GM12872 (cell line): ENCODE results near the gene LPO.
A peak's percentile ranks its signal among the peaks of the same experiment; 100 is the strongest.

ENCODE experiments used
- TF ChIP-seq, protein P1 (sequence below): IDR thresholded peaks from 3 replicates; pipeline ENCODE4 v1.5.1; 2011; ENCODE audit warnings: low read depth, mild to moderate bottlenecking, low read length, moderate library complexity; ENCODE audit not compliant: insufficient read depth

Gene LPO

DNA sequence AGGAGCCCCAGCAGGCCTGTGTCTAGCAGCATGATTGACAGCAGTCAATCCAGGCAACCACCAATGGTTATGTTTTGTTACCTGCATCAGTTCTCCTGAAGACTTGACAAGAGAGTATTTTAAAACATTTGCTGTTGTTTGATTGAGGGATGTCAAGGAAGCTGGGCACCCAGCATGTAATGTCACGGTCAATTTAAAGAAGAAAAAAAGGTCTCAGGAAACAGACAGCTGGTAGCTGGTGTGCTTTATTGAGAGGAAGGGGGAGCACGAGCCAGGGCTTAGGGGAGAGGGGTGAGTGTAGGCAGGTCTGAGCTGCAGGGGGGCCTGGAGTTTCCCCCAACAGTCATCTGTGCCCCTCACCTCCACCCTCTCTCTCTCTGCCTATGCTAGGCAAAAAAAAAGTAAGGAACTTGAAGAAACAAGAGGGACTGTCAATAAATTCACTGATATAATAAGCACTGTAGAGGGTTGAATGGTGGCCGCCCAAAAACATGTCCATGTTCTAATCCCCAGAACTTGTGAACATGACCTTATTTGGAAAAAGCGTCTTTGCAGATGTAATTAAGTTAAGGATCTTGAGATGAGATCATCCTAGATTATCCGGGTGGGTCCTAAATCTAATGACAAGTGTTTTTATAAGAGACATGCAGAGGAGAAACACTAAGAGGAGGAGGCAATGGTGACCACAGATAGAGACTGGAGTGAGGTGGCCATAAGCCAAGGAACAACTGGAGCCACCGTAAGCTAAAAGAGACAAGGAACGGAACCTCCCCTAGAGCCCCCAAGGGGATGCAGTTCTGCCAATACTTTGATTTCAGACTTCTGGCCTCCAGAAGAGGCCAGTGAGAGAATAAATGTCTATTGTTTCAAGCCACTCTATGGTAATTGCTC is 75.7 kb downstream of the LPO start:
- TF ChIP-seq, protein P1, sequence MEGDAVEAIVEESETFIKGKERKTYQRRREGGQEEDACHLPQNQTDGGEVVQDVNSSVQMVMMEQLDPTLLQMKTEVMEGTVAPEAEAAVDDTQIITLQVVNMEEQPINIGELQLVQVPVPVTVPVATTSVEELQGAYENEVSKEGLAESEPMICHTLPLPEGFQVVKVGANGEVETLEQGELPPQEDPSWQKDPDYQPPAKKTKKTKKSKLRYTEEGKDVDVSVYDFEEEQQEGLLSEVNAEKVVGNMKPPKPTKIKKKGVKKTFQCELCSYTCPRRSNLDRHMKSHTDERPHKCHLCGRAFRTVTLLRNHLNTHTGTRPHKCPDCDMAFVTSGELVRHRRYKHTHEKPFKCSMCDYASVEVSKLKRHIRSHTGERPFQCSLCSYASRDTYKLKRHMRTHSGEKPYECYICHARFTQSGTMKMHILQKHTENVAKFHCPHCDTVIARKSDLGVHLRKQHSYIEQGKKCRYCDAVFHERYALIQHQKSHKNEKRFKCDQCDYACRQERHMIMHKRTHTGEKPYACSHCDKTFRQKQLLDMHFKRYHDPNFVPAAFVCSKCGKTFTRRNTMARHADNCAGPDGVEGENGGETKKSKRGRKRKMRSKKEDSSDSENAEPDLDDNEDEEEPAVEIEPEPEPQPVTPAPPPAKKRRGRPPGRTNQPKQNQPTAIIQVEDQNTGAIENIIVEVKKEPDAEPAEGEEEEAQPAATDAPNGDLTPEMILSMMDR, result no peak

DNA sequence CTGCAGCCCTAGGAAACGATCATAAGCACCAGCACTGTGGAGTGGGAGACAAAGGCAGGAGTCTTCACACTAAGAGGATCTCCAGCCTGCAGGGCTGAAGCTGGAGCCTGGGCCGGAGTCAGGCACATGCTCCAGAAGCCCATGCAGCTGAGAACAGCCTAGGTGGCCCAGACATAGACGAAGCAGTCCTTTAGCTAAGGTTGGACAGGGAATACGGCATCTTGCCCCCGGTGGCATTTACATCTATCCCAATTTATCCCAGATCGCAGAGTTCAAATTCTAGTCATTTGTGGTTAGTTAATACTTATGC is 76.3 kb downstream of the LPO start:
- TF ChIP-seq, protein P1, result no peak

DNA sequence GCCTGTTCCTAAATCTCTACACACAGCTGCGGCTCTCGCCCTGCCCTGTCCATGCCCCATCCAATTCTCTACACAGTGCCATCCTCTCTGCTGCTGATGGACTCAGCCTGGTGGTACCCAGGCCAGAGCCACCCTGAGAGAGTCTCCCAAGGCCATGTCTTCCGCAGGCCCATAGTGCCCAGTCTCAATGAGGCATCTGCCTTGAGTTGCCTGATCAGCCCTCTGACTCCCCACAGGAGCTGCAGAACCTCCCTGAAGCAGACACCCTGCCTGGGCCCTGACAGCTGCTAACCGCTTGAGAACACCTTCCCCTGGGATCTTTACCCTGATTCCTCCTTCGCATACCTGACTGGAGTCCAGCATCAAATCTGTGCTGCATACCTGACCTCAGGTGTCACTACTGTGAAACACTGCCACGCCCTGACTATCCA is 76.9 kb downstream of the LPO start:
- TF ChIP-seq, protein P1, result no peak

DNA sequence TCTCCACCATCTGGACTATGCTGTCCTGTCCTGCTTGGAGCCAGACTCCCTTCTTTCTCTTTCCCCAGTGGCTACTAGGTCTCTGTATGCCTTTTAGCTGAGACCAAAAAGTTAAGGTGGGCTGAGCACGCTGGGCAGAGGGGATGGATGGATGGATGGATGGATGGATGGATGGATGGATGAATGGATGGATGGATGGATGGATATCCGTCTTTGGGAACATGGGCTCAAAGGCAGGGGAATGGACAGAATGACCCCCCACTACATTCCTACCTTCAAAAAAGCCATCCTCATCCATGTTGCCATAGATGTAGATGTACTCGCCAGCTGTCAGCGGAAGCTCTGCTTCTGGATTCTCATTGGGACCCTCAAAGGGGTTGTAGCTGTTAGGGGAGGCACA is 77.4 kb downstream of the LPO start:
- TF ChIP-seq, protein P1, result no peak

GRCh38 chr17:58316260-58316960 is 78.0 kb downstream of the LPO start:
- TF ChIP-seq, protein P1, result no peak

DNA sequence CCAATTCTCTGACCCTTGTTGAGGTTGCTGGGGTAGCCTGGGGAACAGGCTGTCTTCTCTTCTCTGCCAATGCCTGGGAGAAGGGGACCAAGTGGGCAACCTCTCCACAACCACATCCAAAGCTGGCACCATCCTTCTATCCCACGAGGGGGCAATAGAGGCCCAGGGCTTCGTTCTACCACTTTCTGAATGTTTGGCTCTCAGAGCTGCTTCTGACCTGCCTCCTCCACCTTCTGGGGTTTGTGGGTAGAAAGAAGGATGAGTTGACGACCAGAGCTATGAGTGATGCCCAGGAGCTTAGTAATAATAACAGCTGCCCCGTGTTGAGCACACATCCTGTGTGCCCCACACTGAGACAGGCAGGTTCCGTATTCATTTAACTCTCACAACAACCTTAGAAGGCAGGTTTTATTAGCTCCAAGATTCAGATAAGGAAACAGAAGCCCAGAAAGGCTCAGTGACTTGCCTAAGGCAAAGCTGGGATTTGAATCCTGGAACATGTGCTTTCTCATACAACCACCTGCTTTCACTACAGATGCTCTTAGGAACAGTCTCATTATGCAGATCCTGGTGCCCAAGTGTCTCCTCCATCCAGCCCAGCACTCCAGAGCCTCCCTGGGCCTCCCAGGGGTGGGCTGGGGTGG is 79.2 kb downstream of the LPO start:
- TF ChIP-seq, protein P1, result peak; percentile 90

DNA sequence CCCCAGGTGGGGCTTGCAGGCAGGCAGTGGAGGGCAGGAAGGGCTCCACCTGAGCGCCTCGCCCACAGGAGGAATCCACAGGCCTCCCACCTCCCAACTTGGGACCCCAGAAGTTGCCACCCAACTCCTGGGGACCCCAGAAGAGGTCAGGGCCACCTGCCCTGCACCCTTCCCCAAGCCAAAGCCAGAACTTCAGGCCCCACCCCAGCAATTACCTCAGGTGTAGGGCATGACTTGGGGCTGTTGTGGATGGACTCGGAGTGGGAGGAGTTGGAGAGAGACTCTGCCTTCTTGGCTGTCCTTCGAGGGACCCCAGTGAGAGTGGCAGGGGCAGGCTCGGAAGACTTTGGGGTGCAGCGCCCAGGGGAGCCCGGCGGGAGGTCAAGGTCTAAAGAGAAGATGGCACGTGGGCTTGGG is 79.7 kb downstream of the LPO start:
- TF ChIP-seq, protein P1, result no peak
